Stimulated activated CD4-positive, alpha-beta T cell treated with anti-CD3 and anti-CD28 coated beads, Interleukin-4, amount 100 ng/mL, for 1 hour (primary cell): Measurements from ENCODE around the gene DNAJC17.

Experiments used
- DNase-seq: peaks from one replicate; pipeline ENCODE4 v3.0.0-alpha.2; 2020

DNAJC17 gene

GRCh38 chr15:40829115-40829514, 21.8 kb upstream of the DNAJC17 start:
- no peak for DNase-seq

DNA sequence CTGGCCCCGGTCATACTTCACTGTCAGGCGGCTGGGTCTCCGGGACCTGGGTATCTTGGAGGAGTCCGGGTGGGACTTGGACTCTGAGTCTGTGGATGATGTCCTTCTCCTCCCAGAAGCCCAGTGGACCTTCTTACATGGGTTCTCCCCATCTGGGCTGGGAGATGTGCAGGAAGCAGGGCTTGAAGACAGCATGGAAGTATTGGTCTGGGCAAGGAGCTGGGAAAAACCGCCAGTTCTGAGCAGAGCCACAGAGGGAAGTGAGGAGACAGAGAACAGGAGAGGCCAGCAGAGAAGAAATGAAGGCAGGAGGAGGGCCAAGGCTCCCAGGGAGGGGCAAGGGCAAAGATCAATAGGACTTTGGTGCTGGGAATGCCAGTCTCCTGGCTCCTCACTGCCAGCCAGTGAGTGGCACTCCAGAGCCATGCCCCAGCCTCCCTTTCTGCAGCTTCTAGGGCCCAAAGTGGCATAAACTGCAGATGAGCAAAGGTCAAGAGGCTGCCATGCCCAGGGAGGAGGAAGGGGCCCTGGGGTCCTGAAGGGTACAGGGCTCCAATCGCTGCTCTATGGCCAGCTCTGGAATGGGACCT, 21.3 kb upstream of the DNAJC17 start, which contains the start of gene PPP1R14D:
Gene PPP1R14D, minus strand, starts transcription at position 262 of the 590 bp plus-strand sequence. Its CDS starts 67 bp downstream, at position 195.
- no peak for DNase-seq

DNA sequence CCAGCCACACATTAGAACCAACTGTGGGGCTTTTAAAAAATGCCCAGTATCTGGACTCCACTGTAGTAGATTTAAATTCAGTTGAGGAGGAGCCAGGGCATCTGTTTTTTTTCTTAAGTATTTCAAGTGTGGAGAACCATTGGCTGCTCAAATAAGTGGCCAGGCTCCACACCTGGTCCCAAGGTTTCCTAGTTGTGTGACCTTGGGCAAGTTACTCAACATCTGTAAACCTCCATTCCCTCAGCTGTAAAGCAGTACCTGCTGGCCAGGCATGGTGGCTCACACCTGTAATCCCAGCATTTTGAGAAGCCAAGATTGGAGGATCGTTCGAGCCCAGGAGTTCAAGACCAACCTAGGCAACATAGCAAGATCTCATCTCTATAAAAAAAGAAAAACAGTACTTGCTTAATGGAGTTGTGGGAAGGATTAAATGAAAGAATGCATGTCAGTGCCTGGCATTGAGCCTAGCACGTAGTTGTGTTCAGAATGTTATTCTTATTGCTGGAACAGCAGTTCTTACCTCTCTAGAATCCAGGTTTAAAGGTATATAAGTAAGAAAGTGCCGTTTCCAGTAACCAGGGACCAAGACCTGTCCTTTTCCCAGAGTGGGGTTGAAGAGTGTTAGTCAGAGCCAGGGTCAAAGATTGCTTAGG, 19.3 kb upstream of the DNAJC17 start:
- DNase-seq = no peak

GRCh38 chr15:40825661-40826422, 18.6 kb upstream of the DNAJC17 start:
- no peak for DNase-seq

GRCh38 chr15:40823572-40824343, 16.5 kb upstream of the DNAJC17 start:
- DNase-seq = no peak

GRCh38 chr15:40821195-40821594, 13.9 kb upstream of the DNAJC17 start:
- no peak for DNase-seq

- no peak for DNase-seq
Observed at GRCh38 chr15:40819048-40819447, 11.8 kb upstream of the DNAJC17 start.

DNA sequence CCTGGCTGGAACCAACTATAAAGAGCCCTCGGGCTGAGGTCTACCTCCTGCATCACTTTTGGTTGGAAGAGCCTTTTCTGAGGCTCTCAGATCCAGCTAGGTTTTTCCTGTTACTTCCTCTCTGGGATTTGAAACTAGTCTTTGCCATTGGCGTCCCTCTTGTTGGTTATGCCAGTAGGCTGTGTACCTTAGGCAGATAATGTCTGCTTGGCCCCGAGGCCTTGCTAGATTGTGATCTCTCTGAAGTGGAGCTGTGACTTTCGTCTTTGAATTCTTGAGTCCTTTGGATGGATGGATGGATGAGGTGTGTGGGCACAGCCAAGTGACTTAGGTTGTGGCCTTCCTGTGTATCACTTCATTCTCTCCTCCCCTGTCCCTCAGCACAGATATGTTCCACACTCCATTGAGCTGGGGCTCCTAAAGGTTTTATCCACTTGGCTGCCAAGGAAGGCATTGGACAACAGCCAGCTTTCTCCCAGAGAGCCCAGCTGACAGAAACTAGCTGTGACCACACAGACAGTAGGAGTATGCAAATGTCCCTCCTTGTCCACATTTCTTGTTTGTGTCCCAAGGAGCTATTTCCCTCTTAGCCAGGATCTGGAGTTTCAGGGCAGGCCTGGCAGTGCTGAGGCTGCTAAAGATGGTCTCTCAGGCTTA, 7.9 kb upstream of the DNAJC17 start:
- no peak for DNase-seq

DNA sequence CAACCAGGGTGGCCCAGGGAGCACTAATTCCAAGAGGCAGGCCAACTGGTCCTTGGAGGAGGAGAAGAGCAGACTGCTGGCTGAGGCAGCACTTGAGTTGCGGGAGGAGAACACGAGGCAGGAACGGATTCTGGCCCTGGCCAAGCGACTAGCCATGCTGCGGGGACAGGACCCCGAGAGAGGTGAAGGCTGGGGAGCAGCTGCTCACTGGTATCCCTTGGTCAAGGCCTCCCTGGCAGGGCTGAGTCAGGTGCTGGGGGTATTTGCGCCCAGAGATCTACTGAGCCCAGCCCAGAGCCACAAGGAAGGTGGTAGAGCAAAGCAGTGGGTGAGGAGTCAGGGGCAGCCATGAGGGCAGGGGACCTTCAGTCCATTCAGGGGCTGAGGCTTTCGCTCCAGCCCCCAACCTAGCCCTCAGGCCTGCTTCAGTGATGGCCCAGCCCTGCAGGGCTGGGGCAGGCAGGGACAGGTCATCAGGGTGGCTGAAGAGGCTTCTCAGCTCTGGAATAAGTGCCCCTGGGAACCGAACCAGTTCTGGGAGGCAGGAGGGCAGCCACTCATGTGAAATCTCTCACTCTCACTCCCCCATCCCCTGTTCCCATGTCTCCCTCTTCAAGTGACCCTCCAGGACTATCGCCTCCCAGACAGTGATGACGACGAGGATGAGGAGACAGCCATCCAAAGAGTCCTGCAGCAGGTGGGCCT, 5.6 kb upstream of the DNAJC17 start:
- no peak for DNase-seq

DNA sequence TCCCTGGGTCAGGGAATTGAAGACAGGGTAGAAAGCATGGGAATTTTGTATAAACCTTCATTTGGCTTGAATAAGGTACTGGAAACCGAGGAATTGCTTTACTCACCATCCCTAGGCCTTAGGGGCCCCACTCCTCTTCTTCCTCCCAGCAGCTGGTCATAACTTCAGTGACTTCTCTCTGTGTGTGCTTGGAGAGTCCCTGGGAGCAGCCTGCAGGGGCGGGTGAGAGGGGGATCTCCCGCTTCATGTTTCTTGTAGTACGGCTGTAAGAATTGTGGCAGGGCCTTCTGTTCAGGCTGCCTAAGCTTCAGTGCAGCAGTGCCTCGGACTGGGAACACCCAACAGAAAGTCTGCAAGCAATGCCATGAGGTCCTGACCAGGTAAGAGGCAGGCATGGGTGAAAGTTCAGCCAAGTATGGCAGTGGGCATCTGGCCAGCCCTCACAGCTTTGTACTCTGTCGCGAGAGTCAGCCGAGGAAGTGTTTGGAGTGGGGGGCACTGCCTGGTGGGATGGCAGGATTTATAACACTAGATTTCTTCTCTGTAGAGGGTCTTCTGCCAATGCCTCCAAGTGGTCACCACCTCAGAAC, 1.7 kb upstream of the DNAJC17 start:
- DNase-seq = no peak

- no peak for DNase-seq
Observed at GRCh38 chr15:40807888-40808461, 702 bp upstream of the DNAJC17 start.

DNA sequence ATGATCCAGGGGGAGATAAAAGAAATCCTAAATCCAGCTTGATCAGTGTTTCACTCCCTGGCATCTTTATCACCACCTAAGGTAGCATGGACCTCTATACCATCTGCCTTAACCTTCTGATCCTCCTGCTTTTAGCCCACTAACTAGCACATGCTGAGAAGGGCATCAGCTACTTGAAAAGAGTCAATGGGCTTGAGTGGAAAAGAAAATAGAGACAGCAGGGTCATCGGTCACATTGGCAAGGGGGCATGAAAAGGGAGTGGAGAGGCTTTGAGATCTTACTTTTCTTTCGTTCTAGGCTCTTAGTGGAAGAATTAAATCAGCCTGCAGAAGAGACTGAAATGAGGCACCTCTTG, 623 bp downstream of the DNAJC17 start:
- no peak for DNase-seq

- no peak for DNase-seq
Observed at GRCh38 chr15:40803688-40804087, 3.6 kb downstream of the DNAJC17 start.

DNA sequence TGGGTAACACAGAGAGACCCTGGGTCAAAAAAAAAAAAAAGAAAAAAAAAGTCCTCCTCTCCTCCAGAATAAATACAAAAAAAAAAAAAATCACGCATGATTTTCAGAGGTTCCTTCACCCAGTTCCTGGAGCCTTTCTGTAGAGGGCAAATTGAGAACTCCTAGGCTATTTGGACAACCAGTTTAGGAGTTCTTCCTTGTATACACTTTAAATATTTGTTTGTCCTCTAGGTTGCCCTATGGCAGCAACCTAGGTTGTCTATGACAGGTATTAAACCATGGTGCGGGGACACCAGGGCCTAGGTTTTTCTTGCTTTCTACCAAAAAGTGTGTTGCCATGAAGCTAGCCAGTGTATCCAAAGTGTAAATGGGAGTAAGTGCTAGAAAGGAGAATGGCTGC, 4.2 kb downstream of the DNAJC17 start:
- no peak for DNase-seq

DNA sequence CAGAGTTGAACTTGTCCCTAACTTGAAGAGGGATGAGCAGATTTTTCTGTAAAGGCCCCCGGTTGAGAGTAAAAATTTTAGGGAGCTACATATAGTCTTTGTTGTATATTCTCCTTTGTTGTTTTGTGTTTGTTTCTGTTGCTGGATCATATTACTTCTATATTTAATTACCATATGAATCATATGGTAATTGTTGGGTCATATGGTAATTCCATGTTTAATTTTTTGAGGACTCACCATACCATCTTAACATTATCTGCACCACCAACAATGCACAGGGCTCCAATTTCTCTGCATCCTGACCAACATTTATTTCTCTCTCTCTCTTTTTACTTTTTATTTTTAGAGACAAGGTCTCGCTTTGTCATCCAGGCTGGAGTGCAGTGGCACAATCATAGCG, 7.8 kb downstream of the DNAJC17 start:
- DNase-seq = no peak

GRCh38 chr15:40796512-40796911, 10.8 kb downstream of the DNAJC17 start:
- DNase-seq = no peak

GRCh38 chr15:40796041-40796440, 11.2 kb downstream of the DNAJC17 start:
- no peak for DNase-seq

DNA sequence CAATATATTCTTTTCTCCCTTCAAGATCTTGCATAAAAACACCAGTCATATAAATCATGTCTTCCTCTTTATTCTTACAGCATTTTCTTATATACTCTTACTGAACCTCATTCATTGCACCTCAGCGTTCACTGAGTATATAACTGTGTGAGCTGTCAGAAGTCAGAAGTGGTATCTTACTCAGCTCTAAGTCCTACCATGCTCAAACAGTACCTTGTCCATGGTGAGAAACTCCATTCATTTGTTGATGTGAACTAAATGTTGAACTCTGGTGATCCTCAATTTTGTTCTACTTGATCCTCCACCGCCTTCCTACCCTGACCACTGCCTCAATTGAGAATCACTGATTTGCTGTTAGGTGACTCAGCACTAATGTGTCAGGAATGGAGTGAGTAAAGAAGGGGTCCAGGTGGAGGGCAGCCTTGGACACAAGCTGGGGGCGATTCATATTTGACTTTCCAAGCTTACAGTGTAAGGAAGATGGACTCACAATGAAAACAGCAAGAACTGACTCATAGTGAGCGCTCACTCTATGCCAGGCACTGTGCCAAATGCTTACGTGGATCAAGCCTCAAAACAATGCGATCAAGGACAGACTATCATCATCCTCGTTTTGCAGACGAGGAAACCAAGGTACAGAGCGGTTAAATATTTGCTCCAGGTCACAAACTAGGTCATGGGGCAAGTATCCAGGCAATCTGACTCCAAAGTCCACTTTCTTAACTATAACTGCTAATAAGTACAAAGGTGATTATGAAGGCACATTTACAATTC, 13.9 kb downstream of the DNAJC17 start:
- DNase-seq = no peak

DNA sequence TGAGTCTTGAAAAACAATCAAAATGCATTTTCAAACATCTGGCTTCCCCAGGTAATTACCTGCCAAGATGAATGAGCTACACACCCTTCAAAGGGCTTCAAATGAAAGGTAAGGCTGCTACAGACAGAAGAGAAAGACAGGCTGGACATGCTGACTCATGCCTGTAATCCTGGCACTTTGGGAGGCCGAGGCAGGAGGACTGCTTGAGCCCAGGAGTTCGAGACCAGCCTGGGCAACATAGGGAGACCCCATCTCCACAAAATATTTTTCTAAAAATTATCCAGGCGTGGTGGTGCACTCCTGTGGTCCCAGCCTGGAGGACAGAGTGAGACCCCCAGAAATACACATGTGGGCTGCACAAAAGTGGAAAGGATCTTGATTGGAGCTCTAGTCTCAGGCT, 14.9 kb downstream of the DNAJC17 start:
- DNase-seq = no peak

- no peak for DNase-seq
Observed at GRCh38 chr15:40790718-40791117, 16.6 kb downstream of the DNAJC17 start.

GRCh38 chr15:40789999-40790398, 17.3 kb downstream of the DNAJC17 start:
- no peak for DNase-seq
